GM13976 (cell line): ENCODE results near the gene IPMK.
A peak's percentile ranks its signal among the peaks of the same experiment; 100 is the strongest.

ENCODE experiments used
- DNase-seq: peaks from one replicate; pipeline ENCODE4 v3.0.0; 2012; ENCODE audit warnings: low spot score
- in situ Hi-C: fragments of 300-500 bp; cut with MboI; formaldehyde crosslinking; loops from one replicate; pipeline ENCODE4 v1.12.0; 2022; ENCODE audit warnings: low sequenced_read_pairs, mixed read lengths, inconsistent platforms; ENCODE audit not compliant: unreplicated experiment
- TF ChIP-seq, protein P1 (sequence below): IDR thresholded peaks from 2 replicates; pipeline ENCODE4 v1.5.1; 2012; ENCODE audit warnings: borderline replicate concordance, mild to moderate bottlenecking; ENCODE audit not compliant: insufficient read depth; ENCODE audit errors: extremely low read depth, missing control alignments, control extremely low read depth

Gene IPMK

DNA sequence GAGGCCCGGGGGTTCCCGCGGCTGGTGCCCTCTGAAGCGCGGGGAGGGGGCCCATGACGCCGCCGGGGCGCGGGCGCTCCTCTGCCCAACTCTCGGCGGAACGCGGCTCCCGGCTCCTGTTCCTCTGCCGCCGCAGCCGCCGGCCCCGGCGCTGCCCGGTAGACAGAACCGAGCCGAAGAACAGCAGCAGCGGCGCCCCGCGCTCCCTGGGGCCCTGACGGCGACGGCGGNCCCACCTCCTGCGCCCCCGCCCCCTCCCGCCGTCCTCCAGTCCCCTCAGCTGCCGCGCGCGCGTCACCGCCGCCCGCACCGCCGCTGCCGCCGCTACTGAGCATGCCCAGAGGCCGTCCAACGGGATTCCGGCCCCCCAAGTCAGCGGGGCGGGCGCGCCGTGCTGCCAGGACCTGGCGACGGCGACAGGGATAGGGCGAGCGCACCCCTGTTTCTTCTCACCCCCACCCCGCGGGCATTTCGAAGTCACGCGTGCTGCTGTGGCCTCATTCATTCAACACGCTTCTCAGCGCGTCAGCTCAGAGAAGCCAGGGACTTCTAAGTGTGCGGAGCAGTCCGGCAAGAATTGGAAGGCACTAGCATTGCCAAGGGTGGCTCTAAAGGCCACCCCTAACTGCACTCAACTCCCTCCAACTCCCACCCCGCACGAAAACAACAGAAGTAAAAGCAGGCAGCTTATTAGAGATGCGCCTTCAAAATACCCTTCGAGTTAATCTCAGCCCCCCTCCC lies at the start of gene IPMK:
TSS of gene IPMK (minus strand) at position 182 of the 741 bp plus-strand sequence. CDS start 283 bp downstream, outside the sequence.
- DNase-seq: peak; percentile 88
- TF ChIP-seq, protein P1, sequence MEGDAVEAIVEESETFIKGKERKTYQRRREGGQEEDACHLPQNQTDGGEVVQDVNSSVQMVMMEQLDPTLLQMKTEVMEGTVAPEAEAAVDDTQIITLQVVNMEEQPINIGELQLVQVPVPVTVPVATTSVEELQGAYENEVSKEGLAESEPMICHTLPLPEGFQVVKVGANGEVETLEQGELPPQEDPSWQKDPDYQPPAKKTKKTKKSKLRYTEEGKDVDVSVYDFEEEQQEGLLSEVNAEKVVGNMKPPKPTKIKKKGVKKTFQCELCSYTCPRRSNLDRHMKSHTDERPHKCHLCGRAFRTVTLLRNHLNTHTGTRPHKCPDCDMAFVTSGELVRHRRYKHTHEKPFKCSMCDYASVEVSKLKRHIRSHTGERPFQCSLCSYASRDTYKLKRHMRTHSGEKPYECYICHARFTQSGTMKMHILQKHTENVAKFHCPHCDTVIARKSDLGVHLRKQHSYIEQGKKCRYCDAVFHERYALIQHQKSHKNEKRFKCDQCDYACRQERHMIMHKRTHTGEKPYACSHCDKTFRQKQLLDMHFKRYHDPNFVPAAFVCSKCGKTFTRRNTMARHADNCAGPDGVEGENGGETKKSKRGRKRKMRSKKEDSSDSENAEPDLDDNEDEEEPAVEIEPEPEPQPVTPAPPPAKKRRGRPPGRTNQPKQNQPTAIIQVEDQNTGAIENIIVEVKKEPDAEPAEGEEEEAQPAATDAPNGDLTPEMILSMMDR: no peak
- in situ Hi-C loops: no loop called here

DNA sequence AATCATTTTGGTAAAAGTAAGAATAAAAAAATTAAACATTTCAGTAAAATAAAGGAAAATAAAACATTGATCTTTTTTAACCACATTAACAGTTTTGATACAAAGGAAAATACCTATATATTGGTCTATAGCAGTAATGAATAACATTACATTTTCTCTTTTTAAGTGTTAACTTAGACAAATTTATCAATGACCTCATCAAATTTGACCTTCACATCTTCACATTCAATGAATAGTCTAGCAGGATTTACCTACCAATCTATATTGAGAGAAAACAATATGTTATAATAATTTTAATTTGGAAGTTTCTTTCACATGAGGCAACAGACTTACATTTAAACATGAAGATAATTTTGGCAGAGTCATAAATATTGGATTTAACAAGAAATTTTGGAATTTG lies 49.2 kb upstream of the IPMK start:
- in situ Hi-C loops: loop anchor here (25.0 kb wide), 1 partner anchor 445 kb away; no protein-coding TSS in a partner anchor

DNA sequence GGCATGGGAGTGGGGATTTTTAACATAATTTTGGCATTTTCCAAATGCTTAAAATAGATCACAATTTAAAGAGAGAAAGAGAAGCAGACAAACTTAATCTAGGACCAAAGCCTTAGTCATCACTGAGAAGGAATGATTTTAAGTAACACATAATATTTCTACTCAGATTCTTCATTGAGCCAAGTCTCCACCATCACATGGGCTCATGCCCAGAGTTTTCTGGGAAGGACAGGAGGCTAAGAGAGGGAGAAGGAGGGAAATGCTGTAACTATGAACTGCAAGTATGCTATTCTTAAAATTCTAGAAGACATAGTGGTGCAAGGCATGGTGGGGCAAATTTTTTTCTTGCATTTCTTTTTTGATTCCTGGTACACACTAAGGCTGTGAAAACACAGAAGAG lies 43.3 kb upstream of the IPMK start:
- TF ChIP-seq, protein P1: no peak
- DNase-seq: no peak
- in situ Hi-C loops: loop anchor here (25.0 kb wide), 1 partner anchor 451 kb away; no protein-coding TSS in a partner anchor

More for the DNA sequence above, 49.2 kb upstream of the IPMK start:
- TF ChIP-seq, protein P1: no peak
- no peak for DNase-seq

DNA sequence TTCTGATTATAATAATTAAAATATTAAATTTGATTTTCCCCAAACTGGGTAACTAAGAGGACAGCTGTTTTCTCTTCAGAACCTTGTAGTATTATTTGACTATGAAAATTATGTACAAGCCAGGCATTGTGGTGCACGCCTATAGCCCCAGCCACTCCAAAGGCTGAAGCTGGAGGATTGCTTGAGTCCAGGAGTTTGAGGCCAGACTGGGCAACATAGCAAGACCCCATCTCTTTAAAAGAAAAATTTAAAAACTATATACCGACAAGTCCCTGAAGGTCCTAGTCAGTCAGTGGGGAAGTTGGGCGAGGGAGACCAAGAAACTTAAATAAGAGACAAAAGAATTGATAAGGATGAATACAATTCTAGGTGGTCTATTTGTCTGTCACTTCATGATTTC lies 40.0 kb upstream of the IPMK start:
- in situ Hi-C loops: loop anchor here (25.0 kb wide), 1 partner anchor 455 kb away; no protein-coding TSS in a partner anchor
- TF ChIP-seq, protein P1: no peak
- DNase-seq: no peak

DNA sequence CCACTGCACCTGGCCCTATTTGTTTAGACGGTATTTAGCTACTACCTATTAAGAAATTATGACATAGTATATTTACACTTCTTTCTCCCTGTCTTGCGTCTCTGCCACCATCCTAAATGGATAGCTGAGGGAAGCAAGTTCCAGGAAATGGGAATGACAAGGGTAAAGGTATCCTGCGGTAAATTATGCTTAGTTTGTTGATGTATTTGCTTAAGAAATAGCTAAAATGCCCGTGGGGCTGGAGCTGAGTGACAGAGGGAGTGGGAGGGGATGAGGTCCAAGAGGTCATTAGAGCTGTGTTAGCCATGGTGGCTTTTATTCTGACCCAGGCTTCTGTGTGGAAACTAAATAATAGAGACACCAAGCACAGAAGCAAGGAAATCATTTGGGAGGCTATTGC lies 38.1 kb upstream of the IPMK start:
- in situ Hi-C loops: loop anchor here (25.0 kb wide), 1 partner anchor 456 kb away; no protein-coding TSS in a partner anchor
- TF ChIP-seq, protein P1: no peak
- no peak for DNase-seq

DNA sequence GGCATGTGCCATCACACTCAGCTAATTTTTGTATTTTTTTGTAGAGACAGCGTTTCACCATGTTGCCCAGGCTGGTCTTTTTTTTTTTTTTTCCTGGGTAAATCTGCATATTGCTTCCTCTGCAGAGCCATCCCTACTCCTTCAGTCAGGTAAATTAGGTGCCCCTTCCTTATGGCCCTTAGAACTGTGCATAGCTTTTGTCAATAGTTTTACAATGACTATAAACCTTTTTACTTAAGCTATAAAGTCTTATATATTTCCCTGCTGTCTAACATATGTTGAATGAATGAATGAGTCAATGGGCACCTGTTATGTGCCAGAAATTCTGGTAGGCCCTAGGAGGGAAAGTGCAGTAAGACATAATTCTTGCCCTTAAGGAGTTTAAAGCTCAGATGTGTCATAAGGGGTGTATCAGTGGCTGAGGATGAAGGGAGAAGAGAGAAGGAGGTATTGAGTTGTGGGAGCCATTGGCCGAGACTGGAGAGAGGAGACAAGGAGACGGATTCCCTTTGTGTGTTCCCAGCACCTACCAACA lies 36.5 kb upstream of the IPMK start:
- TF ChIP-seq, protein P1: no peak
- DNase-seq: no peak
- in situ Hi-C loops: loop anchor here (25.0 kb wide), 1 partner anchor 458 kb away; no protein-coding TSS in a partner anchor
